Measurements from ENCODE around the gene ANOS1. TPM values are rescaled to one million over a fixed set of nuclear protein-coding genes. Genes with fewer than 3 reads are reported as not detected.

The ANOS1 gene
- total and polyA plus RNA-seq, 7 experiments from 2014 or later: 0.02 to 0.46 (median 0.05) TPM; not detected in 3

DNA sequence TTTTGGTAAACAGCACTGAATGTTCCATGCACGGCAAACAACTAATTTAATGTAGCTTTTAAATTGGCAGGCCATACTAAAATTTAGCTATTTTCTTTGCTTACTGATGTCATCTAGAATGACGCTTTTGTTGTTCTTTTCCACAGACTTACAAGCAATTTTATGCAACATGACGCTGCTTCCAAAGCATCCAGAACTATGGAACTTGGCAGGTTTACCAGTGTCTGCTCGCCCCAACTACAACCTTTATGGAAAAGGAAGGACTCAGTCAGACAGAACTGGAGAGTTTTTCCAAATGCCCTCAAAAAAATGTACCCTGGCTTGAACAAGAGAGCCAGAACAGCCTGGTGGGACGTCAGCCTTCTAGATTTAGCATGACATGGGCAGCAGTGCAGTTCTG, 58.7 kb downstream of the ANOS1 start:
- no peaks in the 10 kb centered on the region for H3K4me1 ChIP-seq (ENCODE audit: control insufficient read depth in 2 of 2, insufficient read depth in 2 of 2, low read length in 2 of 2)
- Mint-ChIP-seq H3K27ac (no peak overlapping the region), H3K36me3 (no peaks in the 10 kb centered on the region), H3K4me1 (no peaks in the 10 kb centered on the region), H3K27me3 (peaks cover 0 to 8% (median 0%) of the 10 kb centered on the region in 5 donors), H3K4me3 (no peak overlapping the region), H3K9me3 (peaks cover 0 to 5% (median 0%) of the 10 kb centered on the region in 11 donors)
- no peaks in the 10 kb centered on the region for H3K9me3 ChIP-seq (ENCODE audit: control insufficient read depth in 2 of 3, low read length in 3 of 3)
- no peaks in the 10 kb centered on the region for H3K36me3 ChIP-seq (ENCODE audit: control insufficient read depth in 2 of 3, insufficient read depth in 3 of 3, low read length in 3 of 3)
- no peak for ATAC-seq
- no peaks in the 10 kb centered on the region for H3K27me3 ChIP-seq (ENCODE audit: control insufficient read depth in 2 of 2, insufficient read depth in 2 of 2, low read length in 2 of 2)
- CTCF ChIA-PET: no interaction called here
- intact Hi-C loops (cut with micrococcal nuclease): no loop called here
- DNase-seq: no peak
- H3K4me3 ChIP-seq (ENCODE audit: low read length): no peak overlapping the region
- H3K27ac ChIP-seq (ENCODE audit: low read depth, low read length): no peak overlapping the region
- POLR2A ChIA-PET: no interaction called here

DNA sequence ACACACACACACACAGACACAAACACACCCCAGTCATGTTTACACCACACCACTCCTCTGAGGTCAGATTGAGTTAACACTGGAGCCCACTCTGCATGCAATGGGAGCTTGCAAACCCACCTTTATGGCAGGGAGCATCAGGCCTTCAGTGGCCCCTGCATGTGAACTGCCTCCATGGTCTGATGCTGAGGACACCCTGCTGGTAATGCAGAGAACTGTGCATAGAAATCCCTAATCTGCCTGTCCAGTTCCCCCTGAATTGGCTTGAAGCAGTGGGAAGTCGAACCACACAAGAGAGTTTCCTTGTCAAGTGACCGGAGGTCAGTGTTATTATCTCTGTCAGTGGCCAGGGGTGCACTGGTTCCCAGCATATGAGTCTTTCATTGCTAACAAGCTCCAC, 59.8 kb downstream of the ANOS1 start:
- ChIA-PET POLR2A (no interaction called here), CTCF (no interaction called here)
- H3K27ac ChIP-seq (ENCODE audit: low read depth, low read length): no peak overlapping the region
- H3K36me3 ChIP-seq (ENCODE audit: control insufficient read depth in 2 of 3, insufficient read depth in 3 of 3, low read length in 3 of 3): no peaks in the 10 kb centered on the region
- H3K9me3 Mint-ChIP-seq: peaks cover 0 to 5% (median 0%) of the 10 kb centered on the region in 11 donors
- H3K4me1 ChIP-seq (ENCODE audit: control insufficient read depth in 2 of 2, insufficient read depth in 2 of 2, low read length in 2 of 2): no peaks in the 10 kb centered on the region
- H3K36me3 Mint-ChIP-seq: no peaks in the 10 kb centered on the region
- H3K27ac Mint-ChIP-seq: no peak overlapping the region
- no peaks in the 10 kb centered on the region for H3K9me3 ChIP-seq (ENCODE audit: control insufficient read depth in 2 of 3, low read length in 3 of 3)
- no peaks in the 10 kb centered on the region for H3K4me1 Mint-ChIP-seq
- intact Hi-C loops (cut with micrococcal nuclease): no loop called here
- no peaks in the 10 kb centered on the region for H3K27me3 ChIP-seq (ENCODE audit: control insufficient read depth in 2 of 2, insufficient read depth in 2 of 2, low read length in 2 of 2)
- no peak overlapping the region for H3K4me3 Mint-ChIP-seq
- no peak for ATAC-seq
- H3K27me3 Mint-ChIP-seq: peaks cover 0 to 8% (median 0%) of the 10 kb centered on the region in 5 donors
- no peak overlapping the region for H3K4me3 ChIP-seq (ENCODE audit: low read length)
- DNase-seq: no peak

GRCh38 chrX:8668813-8669212, 63.1 kb downstream of the ANOS1 start:
- H3K27me3 Mint-ChIP-seq: peaks cover 0 to 8% (median 0%) of the 10 kb centered on the region in 5 donors
- no peak overlapping the region for H3K4me3 Mint-ChIP-seq
- no peak for ATAC-seq
- POLR2A ChIA-PET: no interaction called here
- DNase-seq: no peak
- Histone ChIP-seq H3K4me3 (ENCODE audit: low read length) (no peak overlapping the region), H3K9me3 (ENCODE audit: control insufficient read depth in 2 of 3, low read length in 3 of 3) (no peaks in the 10 kb centered on the region), H3K27me3 (ENCODE audit: control insufficient read depth in 2 of 2, insufficient read depth in 2 of 2, low read length in 2 of 2) (no peaks in the 10 kb centered on the region), H3K27ac (ENCODE audit: low read depth, low read length) (no peak overlapping the region), H3K36me3 (ENCODE audit: control insufficient read depth in 2 of 3, insufficient read depth in 3 of 3, low read length in 3 of 3) (no peaks in the 10 kb centered on the region), H3K4me1 (ENCODE audit: control insufficient read depth in 2 of 2, insufficient read depth in 2 of 2, low read length in 2 of 2) (no peaks in the 10 kb centered on the region)
- peaks cover 0 to 5% (median 0%) of the 10 kb centered on the region in 11 donors for H3K9me3 Mint-ChIP-seq
- no peaks in the 10 kb centered on the region for H3K4me1 Mint-ChIP-seq
- intact Hi-C loops (cut with micrococcal nuclease): no loop called here
- no peaks in the 10 kb centered on the region for H3K36me3 Mint-ChIP-seq
- H3K27ac Mint-ChIP-seq: no peak overlapping the region
- CTCF ChIA-PET: no interaction called here

DNA sequence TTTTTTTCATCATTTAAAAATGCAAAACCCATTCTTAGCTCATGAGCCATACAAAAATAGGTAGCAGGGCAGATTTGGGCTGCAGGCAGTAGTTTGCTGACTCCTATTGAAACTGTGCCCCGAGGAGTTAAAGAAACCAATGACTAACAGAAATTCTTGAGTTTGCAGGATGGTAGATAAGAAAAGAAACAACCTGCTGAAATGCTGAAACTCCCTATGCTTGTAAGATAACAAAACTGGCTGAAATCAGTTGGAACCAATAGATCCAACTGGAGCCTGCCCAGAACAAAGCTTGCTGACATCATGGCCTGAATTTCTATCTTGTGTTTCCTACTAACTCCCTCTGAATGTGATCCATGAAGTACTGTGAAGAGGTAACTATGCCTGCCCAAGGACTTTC, 68.6 kb downstream of the ANOS1 start:
- Histone ChIP-seq H3K4me1 (ENCODE audit: control insufficient read depth in 2 of 2, insufficient read depth in 2 of 2, low read length in 2 of 2) (no peaks in the 10 kb centered on the region), H3K27me3 (ENCODE audit: control insufficient read depth in 2 of 2, insufficient read depth in 2 of 2, low read length in 2 of 2) (no peaks in the 10 kb centered on the region), H3K27ac (ENCODE audit: low read depth, low read length) (no peak overlapping the region), H3K9me3 (ENCODE audit: control insufficient read depth in 2 of 3, low read length in 3 of 3) (no peaks in the 10 kb centered on the region), H3K4me3 (ENCODE audit: low read length) (no peak overlapping the region), H3K36me3 (ENCODE audit: control insufficient read depth in 2 of 3, insufficient read depth in 3 of 3, low read length in 3 of 3) (no peaks in the 10 kb centered on the region)
- ATAC-seq: no peak
- H3K4me3 Mint-ChIP-seq: no peak overlapping the region
- H3K27ac Mint-ChIP-seq: no peak overlapping the region
- no peaks in the 10 kb centered on the region for H3K4me1 Mint-ChIP-seq
- H3K36me3 Mint-ChIP-seq: no peaks in the 10 kb centered on the region
- intact Hi-C loops (cut with micrococcal nuclease): no loop called here
- DNase-seq: no peak
- POLR2A ChIA-PET: no interaction called here
- no peaks in the 10 kb centered on the region for H3K27me3 Mint-ChIP-seq
- peaks cover 0 to 11% (median 0%) of the 10 kb centered on the region in 11 donors for H3K9me3 Mint-ChIP-seq
- CTCF ChIA-PET: no interaction called here

DNA sequence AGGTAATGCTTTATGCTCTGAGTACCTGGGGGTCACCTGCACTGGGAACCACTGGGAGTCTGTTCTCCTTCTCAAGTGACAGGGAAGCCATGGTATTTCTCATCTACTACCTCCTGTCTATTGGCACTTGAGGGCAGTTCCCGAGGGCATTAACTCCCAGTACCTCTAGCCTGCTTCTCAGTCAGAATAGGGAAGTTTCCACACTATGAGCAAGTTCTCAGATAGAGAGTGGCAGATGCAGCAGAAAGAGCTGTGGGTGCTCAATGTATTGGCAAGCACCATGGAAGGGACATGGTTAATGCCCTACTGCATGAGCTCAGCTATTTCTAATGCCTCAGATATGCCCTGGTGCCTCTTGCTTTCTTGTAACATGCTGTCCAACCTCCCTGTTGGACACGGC, 74.1 kb downstream of the ANOS1 start:
- H3K4me3 ChIP-seq (ENCODE audit: low read length): no peak overlapping the region
- no peaks in the 10 kb centered on the region for H3K4me1 ChIP-seq (ENCODE audit: control insufficient read depth in 2 of 2, insufficient read depth in 2 of 2, low read length in 2 of 2)
- no peak for DNase-seq
- no peak for ATAC-seq
- H3K9me3 Mint-ChIP-seq: peaks cover 0 to 9% (median 0%) of the 10 kb centered on the region in 11 donors
- ChIA-PET POLR2A (no interaction called here), CTCF (no interaction called here)
- H3K4me1 Mint-ChIP-seq: no peaks in the 10 kb centered on the region
- no peaks in the 10 kb centered on the region for H3K36me3 ChIP-seq (ENCODE audit: control insufficient read depth in 2 of 3, insufficient read depth in 3 of 3, low read length in 3 of 3)
- H3K36me3 Mint-ChIP-seq: no peaks in the 10 kb centered on the region
- no peaks in the 10 kb centered on the region for H3K9me3 ChIP-seq (ENCODE audit: control insufficient read depth in 2 of 3, low read length in 3 of 3)
- H3K27me3 Mint-ChIP-seq: no peaks in the 10 kb centered on the region
- H3K27ac Mint-ChIP-seq: no peak overlapping the region
- no peaks in the 10 kb centered on the region for H3K27me3 ChIP-seq (ENCODE audit: control insufficient read depth in 2 of 2, insufficient read depth in 2 of 2, low read length in 2 of 2)
- H3K27ac ChIP-seq (ENCODE audit: low read depth, low read length): no peak overlapping the region
- intact Hi-C loops (cut with micrococcal nuclease): no loop called here
- no peak overlapping the region for H3K4me3 Mint-ChIP-seq

- H3K9me3 ChIP-seq (ENCODE audit: control insufficient read depth in 2 of 3, low read length in 3 of 3): no peaks in the 10 kb centered on the region
- no peaks in the 10 kb centered on the region for H3K4me1 ChIP-seq (ENCODE audit: control insufficient read depth in 2 of 2, insufficient read depth in 2 of 2, low read length in 2 of 2)
- intact Hi-C loops (cut with micrococcal nuclease): no loop called here
- CTCF ChIA-PET: no interaction called here
- peaks cover 0 to 3% (median 0%) of the 10 kb centered on the region in 11 donors for H3K9me3 Mint-ChIP-seq
- no peak overlapping the region for H3K4me3 Mint-ChIP-seq
- POLR2A ChIA-PET: no interaction called here
- no peak for DNase-seq
- no peaks in the 10 kb centered on the region for H3K36me3 ChIP-seq (ENCODE audit: control insufficient read depth in 2 of 3, insufficient read depth in 3 of 3, low read length in 3 of 3)
- H3K27me3 ChIP-seq (ENCODE audit: control insufficient read depth in 2 of 2, insufficient read depth in 2 of 2, low read length in 2 of 2): no peaks in the 10 kb centered on the region
- no peaks in the 10 kb centered on the region for H3K36me3 Mint-ChIP-seq
- H3K4me3 ChIP-seq (ENCODE audit: low read length): no peak overlapping the region
- no peak overlapping the region for H3K27ac Mint-ChIP-seq
- no peak for ATAC-seq
- H3K27ac ChIP-seq (ENCODE audit: low read depth, low read length): no peak overlapping the region
- H3K4me1 Mint-ChIP-seq: no peaks in the 10 kb centered on the region
- H3K27me3 Mint-ChIP-seq: no peaks in the 10 kb centered on the region
These were observed 78.0 kb downstream of the ANOS1 start for GRCh38 chrX:8653956-8654355.

GRCh38 chrX:8649969-8650368, 82.0 kb downstream of the ANOS1 start:
- no peak for ATAC-seq
- intact Hi-C loops (cut with micrococcal nuclease): no loop called here
- no peaks in the 10 kb centered on the region for H3K4me1 Mint-ChIP-seq

More at GRCh38 chrX:8649969-8650368, 82.0 kb downstream of the ANOS1 start:
- Mint-ChIP-seq H3K36me3 (no peaks in the 10 kb centered on the region), H3K27ac (no peak overlapping the region), H3K9me3 (peaks cover 0 to 3% (median 0%) of the 10 kb centered on the region in 11 donors), H3K27me3 (no peaks in the 10 kb centered on the region), H3K4me3 (no peak overlapping the region)
- no peak for DNase-seq
- no peaks in the 10 kb centered on the region for H3K9me3 ChIP-seq (ENCODE audit: control insufficient read depth in 2 of 3, low read length in 3 of 3)
- no peaks in the 10 kb centered on the region for H3K4me1 ChIP-seq (ENCODE audit: control insufficient read depth in 2 of 2, insufficient read depth in 2 of 2, low read length in 2 of 2)
- H3K27me3 ChIP-seq (ENCODE audit: control insufficient read depth in 2 of 2, insufficient read depth in 2 of 2, low read length in 2 of 2): no peaks in the 10 kb centered on the region
- H3K36me3 ChIP-seq (ENCODE audit: control insufficient read depth in 2 of 3, insufficient read depth in 3 of 3, low read length in 3 of 3): no peaks in the 10 kb centered on the region
- ChIA-PET POLR2A (no interaction called here), CTCF (no interaction called here)
- H3K4me3 ChIP-seq (ENCODE audit: low read length): no peak overlapping the region
- no peak overlapping the region for H3K27ac ChIP-seq (ENCODE audit: low read depth, low read length)

All from naive thymus-derived CD4-positive, alpha-beta T cell (primary cell).